OCI-LY1 (cell line): Measurements from ENCODE around the gene HINFP.

Source experiments
- EZH2 ChIP-seq: fragments of 200-600 bp; sonication (generic), shearing (Covaris generic); IDR thresholded peaks from 2 replicates; pipeline ENCODE4 v1.8.0; 2017; ENCODE audit warnings: borderline replicate concordance, mixed run types, mild to moderate bottlenecking, antibody characterized with exemption, low read length, moderate library complexity, mixed read lengths
- TF ChIP-seq, protein P1 (sequence below): fragments of 200-600 bp; sonication (generic), shearing (Covaris generic); IDR thresholded peaks from 2 replicates; pipeline ENCODE4 v1.5.1; 2017; ENCODE audit warnings: mild to moderate bottlenecking, antibody characterized with exemption, low read length, moderate library complexity, mixed read lengths

DNA sequence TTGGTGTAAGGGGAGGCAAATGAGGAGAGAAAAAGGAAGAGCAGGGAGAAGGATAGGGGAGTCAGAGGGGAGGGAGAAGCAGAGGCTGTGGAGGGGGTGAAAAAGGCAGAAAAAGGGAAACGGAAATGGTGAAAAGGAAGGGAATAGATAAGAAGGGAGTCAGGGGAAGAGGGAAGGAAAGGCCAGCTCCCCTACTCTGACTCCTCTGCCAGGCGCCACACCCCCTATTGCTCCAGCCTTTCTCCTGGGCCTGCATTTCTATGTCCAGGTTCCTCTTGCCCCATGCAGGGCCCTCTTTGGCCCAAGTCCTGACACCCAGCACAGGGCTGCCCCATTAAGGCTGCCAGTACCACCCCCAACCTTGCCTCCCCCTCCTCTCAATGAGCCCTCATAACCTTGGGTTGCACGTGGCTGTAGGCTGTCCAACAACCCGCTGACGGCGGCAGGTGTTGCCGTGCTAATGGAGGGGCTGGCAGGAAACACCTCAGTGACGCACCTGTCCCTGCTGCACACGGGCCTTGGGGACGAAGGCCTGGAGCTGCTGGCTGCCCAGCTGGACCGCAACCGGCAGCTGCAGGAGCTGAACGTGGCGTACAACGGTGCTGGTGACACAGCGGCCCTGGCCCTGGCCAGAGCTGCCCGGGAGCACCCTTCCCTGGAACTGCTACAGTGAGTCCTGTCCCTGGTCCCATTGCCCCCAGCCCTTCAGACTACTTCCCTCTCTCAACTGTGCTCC, 60.5 kb downstream of the HINFP start:
- TF ChIP-seq, protein P1, sequence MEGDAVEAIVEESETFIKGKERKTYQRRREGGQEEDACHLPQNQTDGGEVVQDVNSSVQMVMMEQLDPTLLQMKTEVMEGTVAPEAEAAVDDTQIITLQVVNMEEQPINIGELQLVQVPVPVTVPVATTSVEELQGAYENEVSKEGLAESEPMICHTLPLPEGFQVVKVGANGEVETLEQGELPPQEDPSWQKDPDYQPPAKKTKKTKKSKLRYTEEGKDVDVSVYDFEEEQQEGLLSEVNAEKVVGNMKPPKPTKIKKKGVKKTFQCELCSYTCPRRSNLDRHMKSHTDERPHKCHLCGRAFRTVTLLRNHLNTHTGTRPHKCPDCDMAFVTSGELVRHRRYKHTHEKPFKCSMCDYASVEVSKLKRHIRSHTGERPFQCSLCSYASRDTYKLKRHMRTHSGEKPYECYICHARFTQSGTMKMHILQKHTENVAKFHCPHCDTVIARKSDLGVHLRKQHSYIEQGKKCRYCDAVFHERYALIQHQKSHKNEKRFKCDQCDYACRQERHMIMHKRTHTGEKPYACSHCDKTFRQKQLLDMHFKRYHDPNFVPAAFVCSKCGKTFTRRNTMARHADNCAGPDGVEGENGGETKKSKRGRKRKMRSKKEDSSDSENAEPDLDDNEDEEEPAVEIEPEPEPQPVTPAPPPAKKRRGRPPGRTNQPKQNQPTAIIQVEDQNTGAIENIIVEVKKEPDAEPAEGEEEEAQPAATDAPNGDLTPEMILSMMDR = no peak
- TF ChIP-seq EZH2 = no peak
